ENCODE results near the gene LIG4.

DNA sequence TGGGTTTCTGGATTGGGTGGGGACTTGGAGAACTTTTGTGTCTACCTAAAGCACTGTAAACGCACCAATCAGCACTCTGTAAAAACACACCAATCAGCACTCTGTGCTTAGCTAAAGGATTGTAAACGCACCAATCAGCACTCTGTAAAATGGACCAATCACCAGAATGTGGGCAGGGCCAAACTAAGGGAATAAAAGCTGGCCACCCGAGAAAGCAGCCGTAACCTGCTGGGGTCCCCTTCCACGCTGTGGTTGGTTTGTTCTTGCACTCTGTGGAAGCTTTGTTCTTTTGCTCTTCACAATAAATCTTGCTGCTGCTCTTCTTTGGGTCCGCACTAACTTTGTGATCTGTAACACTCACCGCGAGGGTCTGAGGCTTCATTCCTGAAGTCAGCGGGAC, 37.3 kb downstream of the LIG4 start:
- TF ChIP-seq, protein P1, sequence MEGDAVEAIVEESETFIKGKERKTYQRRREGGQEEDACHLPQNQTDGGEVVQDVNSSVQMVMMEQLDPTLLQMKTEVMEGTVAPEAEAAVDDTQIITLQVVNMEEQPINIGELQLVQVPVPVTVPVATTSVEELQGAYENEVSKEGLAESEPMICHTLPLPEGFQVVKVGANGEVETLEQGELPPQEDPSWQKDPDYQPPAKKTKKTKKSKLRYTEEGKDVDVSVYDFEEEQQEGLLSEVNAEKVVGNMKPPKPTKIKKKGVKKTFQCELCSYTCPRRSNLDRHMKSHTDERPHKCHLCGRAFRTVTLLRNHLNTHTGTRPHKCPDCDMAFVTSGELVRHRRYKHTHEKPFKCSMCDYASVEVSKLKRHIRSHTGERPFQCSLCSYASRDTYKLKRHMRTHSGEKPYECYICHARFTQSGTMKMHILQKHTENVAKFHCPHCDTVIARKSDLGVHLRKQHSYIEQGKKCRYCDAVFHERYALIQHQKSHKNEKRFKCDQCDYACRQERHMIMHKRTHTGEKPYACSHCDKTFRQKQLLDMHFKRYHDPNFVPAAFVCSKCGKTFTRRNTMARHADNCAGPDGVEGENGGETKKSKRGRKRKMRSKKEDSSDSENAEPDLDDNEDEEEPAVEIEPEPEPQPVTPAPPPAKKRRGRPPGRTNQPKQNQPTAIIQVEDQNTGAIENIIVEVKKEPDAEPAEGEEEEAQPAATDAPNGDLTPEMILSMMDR (conservative IDR thresholded peaks at IDR 0.05) = no peak
- TF ChIP-seq ZFX (IDR thresholded peaks at IDR 0.05) = no peak

Measured in C4-2B (cell line).